Measurements from ENCODE around the gene TSPAN9. TPM values are rescaled to one million over a fixed set of nuclear protein-coding genes. Genes with fewer than 3 reads are reported as not detected.

The TSPAN9 gene
- total RNA-seq, 1 donor from 2014 or later: 5.0 TPM

- Histone ChIP-seq H3K27me3 (ENCODE audit: control insufficient read depth, insufficient read depth, low read length) (no peaks in the 10 kb centered on the region), H3K4me3 (ENCODE audit: low read depth, low read length) (no peak overlapping the region), H3K36me3 (ENCODE audit: control insufficient read depth, insufficient read depth, low read length) (no peaks in the 10 kb centered on the region)
- DNase-seq (ENCODE audit: low read depth) (no peak), FAIRE-seq (no peak)
- no peak for TF ChIP-seq CTCF (IDR thresholded peaks at IDR 0.05; ENCODE audit: insufficient read depth, low read length, severe bottlenecking)
Observed at GRCh38 chr12:3185260-3185870, 108.2 kb downstream of the TSPAN9 start.

GRCh38 chr12:3186546-3187215, 109.5 kb downstream of the TSPAN9 start:
- FAIRE-seq: no peak
- Histone ChIP-seq H3K4me3 (ENCODE audit: low read depth, low read length) (no peak overlapping the region), H3K27me3 (ENCODE audit: control insufficient read depth, insufficient read depth, low read length) (no peaks in the 10 kb centered on the region), H3K36me3 (ENCODE audit: control insufficient read depth, insufficient read depth, low read length) (no peaks in the 10 kb centered on the region)
- no peak for TF ChIP-seq CTCF (IDR thresholded peaks at IDR 0.05; ENCODE audit: insufficient read depth, low read length, severe bottlenecking)
- DNase-seq (ENCODE audit: low read depth): no peak

- DNase-seq (ENCODE audit: low read depth) (no peak), FAIRE-seq (peak; percentile 58)
- TF ChIP-seq CTCF (IDR thresholded peaks at IDR 0.05; ENCODE audit: insufficient read depth, low read length, severe bottlenecking): no peak
- H3K4me3 ChIP-seq (ENCODE audit: low read depth, low read length): no peak overlapping the region
- no peaks in the 10 kb centered on the region for H3K27me3 ChIP-seq (ENCODE audit: control insufficient read depth, insufficient read depth, low read length)
- no peaks in the 10 kb centered on the region for H3K36me3 ChIP-seq (ENCODE audit: control insufficient read depth, insufficient read depth, low read length)
Observed at GRCh38 chr12:3187846-3188770, 110.9 kb downstream of the TSPAN9 start.

- H3K27me3 ChIP-seq (ENCODE audit: control insufficient read depth, insufficient read depth, low read length): no peaks in the 10 kb centered on the region
- FAIRE-seq (no peak), DNase-seq (ENCODE audit: low read depth) (no peak)
Observed at GRCh38 chr12:3189282-3189681, 112.1 kb downstream of the TSPAN9 start.

GRCh38 chr12:3190101-3190500, 112.9 kb downstream of the TSPAN9 start:
- TF ChIP-seq CTCF (IDR thresholded peaks at IDR 0.05; ENCODE audit: insufficient read depth, low read length, severe bottlenecking): no peak
- no peak for FAIRE-seq
- Histone ChIP-seq H3K36me3 (ENCODE audit: control insufficient read depth, insufficient read depth, low read length) (no peaks in the 10 kb centered on the region), H3K4me3 (ENCODE audit: low read depth, low read length) (no peak overlapping the region), H3K27me3 (ENCODE audit: control insufficient read depth, insufficient read depth, low read length) (no peaks in the 10 kb centered on the region)
- no peak for DNase-seq (ENCODE audit: low read depth)

More at GRCh38 chr12:3189282-3189681, 112.1 kb downstream of the TSPAN9 start:
- Histone ChIP-seq H3K4me3 (ENCODE audit: low read depth, low read length) (no peak overlapping the region), H3K36me3 (ENCODE audit: control insufficient read depth, insufficient read depth, low read length) (no peaks in the 10 kb centered on the region)
- TF ChIP-seq CTCF (IDR thresholded peaks at IDR 0.05; ENCODE audit: insufficient read depth, low read length, severe bottlenecking): no peak
